AG04450 (cell line): Measurements from ENCODE around the gene FADS6. TPM values are rescaled to one million over a fixed set of nuclear protein-coding genes. Genes with fewer than 3 reads are reported as not detected.

Source experiments
- CTCF ChIA-PET: fragments of 300-600, 350-600 bp; formaldehyde crosslinking; extraction: SDS; loops from one replicate; lab custom pipeline; 2022; ENCODE audit warnings: antibody characterized with exemption, inconsistent platforms; lab: Charles Lee
- POLR2A ChIA-PET: fragments of 350-600 bp; formaldehyde crosslinking; extraction: SDS; loops from one replicate; lab custom pipeline; 2021; ENCODE audit warnings: antibody characterized with exemption, inconsistent platforms; lab: Yijun Ruan, JAX
- DNase-seq: peaks from one replicate; pipeline ENCODE4 v3.0.0-alpha.2; 2011; ENCODE audit warnings: low read depth, low spot score
- H3K27ac ChIP-seq: one replicate; pipeline ENCODE4 v1.5.1; 2012; ENCODE audit warnings: low read depth, low read length, control low read depth
- H3K27me3 ChIP-seq: one replicate; pipeline ENCODE4 v1.6.0; 2012; ENCODE audit warnings: low read length; ENCODE audit not compliant: control insufficient read depth, insufficient read depth
- H3K4me3 ChIP-seq: 2 replicates; pipeline ENCODE4 v1.5.1; 2011; ENCODE audit warnings: mild to moderate bottlenecking, low read depth, low read length, control low read depth
- H3K9me3 ChIP-seq: 2 replicates; pipeline ENCODE4 v1.5.1; 2012; ENCODE audit warnings: low read length; ENCODE audit not compliant: control insufficient read depth, insufficient read depth
- CTCF ChIP-seq: IDR thresholded peaks from 2 replicates; pipeline ENCODE4 v1.5.1; 2011; ENCODE audit warnings: low read depth, low read length, control low read depth, inconsistent platforms
- polyA plus RNA-seq: library from polyadenylated mRNA; depleted of rRNA; stranded (reverse); fragments of >200 nt; gene quantifications from 2 replicates; pipeline ENCODE4 v1.2.3, GENCODE V29; 2011

Gene FADS6
- polyA plus RNA-seq, 1 experiment: not detected

GRCh38 chr17:74923538-74924249, 30.3 kb upstream of the FADS6 start:
- Histone ChIP-seq H3K4me3 (no peak overlapping the region; the same call in 1 of the 2 replicates), H3K9me3 (no peaks in the 10 kb centered on the region; the same call in 1 of the 2 replicates), H3K27me3 (peaks cover 67% of the 10 kb centered on the region), H3K27ac (no peak overlapping the region)
- POLR2A ChIA-PET: no interaction called here
- DNase-seq: no peak
- CTCF ChIA-PET: interaction anchor here (0.6 to 3.9 kb wide), 10 partner anchors 9 to 133 kb away, joined by 3 to 40 read pairs (median 3); no protein-coding TSS in a partner anchor
- peak; percentile 54 for TF ChIP-seq CTCF

DNA sequence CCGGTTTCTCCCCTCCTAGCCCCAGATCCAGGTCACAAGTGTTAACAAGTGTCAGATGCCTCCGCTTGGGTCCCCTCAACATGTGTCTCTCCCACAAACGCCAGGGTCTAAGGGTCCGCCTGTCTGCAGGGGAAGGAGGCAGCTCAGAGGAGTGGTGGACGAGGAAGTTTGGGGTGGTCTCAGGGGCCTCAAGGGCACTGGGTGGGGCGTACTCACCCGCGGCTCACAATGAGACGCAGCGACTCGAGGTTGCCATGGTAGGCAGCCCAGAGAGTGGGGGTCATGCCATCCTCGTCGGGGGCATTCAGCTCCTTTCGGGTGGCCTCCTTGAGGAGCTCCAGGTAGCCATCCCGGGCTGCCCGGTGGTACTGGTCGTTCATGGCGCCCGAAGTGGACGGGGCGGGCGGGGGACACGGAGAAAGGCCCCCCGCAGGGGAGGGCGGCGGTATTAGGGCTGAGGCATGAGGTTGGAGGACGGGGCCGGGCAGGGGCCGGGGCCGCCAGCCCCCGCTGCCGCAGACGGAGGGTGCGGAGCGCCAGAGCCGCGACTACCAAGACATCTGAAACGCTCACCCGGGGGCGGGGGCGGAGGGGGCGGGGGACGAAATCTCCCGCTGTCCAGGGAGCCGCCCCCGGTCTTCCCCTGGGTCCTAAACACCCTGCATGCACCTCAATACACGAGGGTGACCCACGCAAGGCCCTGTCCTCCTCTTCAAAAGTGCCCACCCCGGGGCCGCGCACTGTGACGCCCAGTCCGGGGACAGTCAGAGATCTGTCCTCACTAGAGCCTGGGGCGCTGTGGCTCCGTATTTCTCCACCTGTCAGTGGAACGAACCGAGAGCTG, 29.5 kb upstream of the FADS6 start, which contains the start of gene USH1G:
TSS of gene USH1G (minus strand) at position 562 of the 844 bp plus-strand sequence. CDS start at position 380, 182 bp downstream.
- no peak for DNase-seq
- TF ChIP-seq CTCF: no peak
- Histone ChIP-seq H3K4me3 (peak within 1 kb of the TSS; percentile 36; the same call in 1 of the 2 replicates), H3K9me3 (no peaks in the 10 kb centered on the region; the same call in 1 of the 2 replicates), H3K27me3 (peaks cover 69% of the 10 kb centered on the region), H3K27ac (no peak within 1 kb of the TSS)
- CTCF ChIA-PET: interaction anchor here (0.6 to 3.9 kb wide), 5 partner anchors 10 to 132 kb away, joined by 3 to 40 read pairs (median 3); no protein-coding TSS in a partner anchor
- POLR2A ChIA-PET: no interaction called here

- Histone ChIP-seq H3K9me3 (no peaks in the 10 kb centered on the region; the same call in 1 of the 2 replicates), H3K4me3 (no peak overlapping the region), H3K27ac (no peak overlapping the region), H3K27me3 (peaks cover 75% of the 10 kb centered on the region)
- CTCF ChIA-PET: interaction anchor here (2.8 to 3.9 kb wide), 2 partner anchors 35 to 39 kb away, joined by 28 to 40 read pairs; no protein-coding TSS in a partner anchor
- DNase-seq: no peak
- no peak for TF ChIP-seq CTCF
- POLR2A ChIA-PET: no interaction called here
Measured at GRCh38 chr17:74922172-74922571, 28.7 kb upstream of the FADS6 start.

GRCh38 chr17:74921769-74922168, 28.3 kb upstream of the FADS6 start:
- POLR2A ChIA-PET: no interaction called here
- DNase-seq: no peak
- no peak overlapping the region for H3K27ac ChIP-seq
- no peaks in the 10 kb centered on the region; the same call in 1 of the 2 replicates for H3K9me3 ChIP-seq
- no peak overlapping the region for H3K4me3 ChIP-seq
- TF ChIP-seq CTCF: no peak
- peaks cover 73% of the 10 kb centered on the region for H3K27me3 ChIP-seq
- CTCF ChIA-PET: no interaction called here
